ENCODE measurements around the gene ADD1.

DNA sequence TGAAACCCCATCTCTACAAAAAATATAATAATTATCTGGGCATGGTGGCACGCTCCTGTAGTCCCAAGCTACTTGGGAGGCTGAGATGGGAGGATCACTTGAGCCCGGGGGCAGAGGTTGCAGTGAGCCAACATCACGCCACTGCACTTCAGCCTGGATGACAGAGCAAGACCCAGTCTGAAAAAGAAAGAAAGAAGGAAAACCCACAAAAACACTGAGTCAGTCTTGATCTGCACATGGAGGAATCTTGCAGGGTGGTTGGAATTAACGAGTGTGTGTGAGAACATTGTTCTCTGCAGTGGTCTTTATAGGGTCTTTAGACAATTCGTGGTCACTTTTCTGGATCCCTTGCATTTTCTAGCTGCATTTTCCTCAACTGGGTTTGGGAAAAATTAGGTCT is 23.2 kb downstream of the ADD1 start:
- TF ChIP-seq, protein P1, sequence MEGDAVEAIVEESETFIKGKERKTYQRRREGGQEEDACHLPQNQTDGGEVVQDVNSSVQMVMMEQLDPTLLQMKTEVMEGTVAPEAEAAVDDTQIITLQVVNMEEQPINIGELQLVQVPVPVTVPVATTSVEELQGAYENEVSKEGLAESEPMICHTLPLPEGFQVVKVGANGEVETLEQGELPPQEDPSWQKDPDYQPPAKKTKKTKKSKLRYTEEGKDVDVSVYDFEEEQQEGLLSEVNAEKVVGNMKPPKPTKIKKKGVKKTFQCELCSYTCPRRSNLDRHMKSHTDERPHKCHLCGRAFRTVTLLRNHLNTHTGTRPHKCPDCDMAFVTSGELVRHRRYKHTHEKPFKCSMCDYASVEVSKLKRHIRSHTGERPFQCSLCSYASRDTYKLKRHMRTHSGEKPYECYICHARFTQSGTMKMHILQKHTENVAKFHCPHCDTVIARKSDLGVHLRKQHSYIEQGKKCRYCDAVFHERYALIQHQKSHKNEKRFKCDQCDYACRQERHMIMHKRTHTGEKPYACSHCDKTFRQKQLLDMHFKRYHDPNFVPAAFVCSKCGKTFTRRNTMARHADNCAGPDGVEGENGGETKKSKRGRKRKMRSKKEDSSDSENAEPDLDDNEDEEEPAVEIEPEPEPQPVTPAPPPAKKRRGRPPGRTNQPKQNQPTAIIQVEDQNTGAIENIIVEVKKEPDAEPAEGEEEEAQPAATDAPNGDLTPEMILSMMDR (IDR thresholded peaks at IDR 0.05), result no peak
- no peak for TF ChIP-seq POLR2A (IDR thresholded peaks at IDR 0.05)
